Measurements from ENCODE around the gene TBC1D22A.

The TBC1D22A gene

DNA sequence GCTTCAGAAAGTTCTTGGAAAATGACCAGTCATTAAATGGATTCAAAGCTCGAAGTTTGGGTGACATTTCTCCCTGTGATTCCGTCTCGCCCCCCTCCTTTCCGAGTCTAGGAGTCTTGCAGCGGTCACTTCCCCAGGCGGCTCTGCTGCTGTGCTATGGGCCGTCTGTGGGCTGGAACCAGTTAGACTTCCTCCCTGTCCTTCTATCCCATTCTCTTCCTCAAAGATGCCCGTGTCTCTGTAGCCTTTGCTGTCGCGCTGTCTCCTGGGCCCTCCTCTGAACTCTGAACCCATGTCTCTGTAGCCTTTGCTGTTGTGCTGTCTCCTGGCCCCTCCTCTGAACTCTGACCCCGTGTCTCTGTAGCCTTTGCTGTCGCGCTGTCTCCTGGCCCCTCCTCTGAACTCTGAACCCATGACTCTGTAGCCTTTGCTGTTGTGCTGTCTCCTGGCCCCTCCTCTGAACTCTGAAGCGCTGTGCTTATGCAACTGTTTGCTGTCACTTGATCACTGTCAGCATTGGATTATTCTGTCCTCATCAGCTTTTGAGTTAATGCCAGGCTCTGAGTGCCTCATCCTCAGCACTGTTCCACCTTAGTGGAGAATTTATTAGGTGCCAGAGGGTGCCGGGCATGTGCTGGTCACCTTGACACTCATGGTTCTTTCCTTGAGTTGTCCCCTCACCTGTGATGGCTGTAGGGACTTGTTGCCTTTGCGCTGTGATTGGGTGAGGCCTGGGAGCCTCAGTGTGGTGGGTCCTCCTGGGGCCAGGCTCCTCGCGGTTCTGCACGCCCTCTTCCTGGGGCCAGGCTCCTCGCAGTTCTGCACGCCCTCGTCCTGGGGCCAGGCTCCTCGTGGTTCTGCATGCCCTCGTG, 173.3 kb downstream of the TBC1D22A start:
- 0 out of 2 replicates have a peak, but pooled peaks cover 3% of the 10 kb centered on the region for H3K36me3 ChIP-seq (ENCODE audit: insufficient read depth, low read length)
- H3K4me1 ChIP-seq (ENCODE audit: insufficient read depth, low read length) = peaks cover 13% of the 10 kb centered on the region; the same call in 1 of the 2 replicates
- H3K9me3 ChIP-seq (ENCODE audit: control insufficient read depth, insufficient read depth, low read length) = no peaks in the 10 kb centered on the region
- H3K9ac ChIP-seq (ENCODE audit: low read depth, low read length) = no peak overlapping the region

DNA sequence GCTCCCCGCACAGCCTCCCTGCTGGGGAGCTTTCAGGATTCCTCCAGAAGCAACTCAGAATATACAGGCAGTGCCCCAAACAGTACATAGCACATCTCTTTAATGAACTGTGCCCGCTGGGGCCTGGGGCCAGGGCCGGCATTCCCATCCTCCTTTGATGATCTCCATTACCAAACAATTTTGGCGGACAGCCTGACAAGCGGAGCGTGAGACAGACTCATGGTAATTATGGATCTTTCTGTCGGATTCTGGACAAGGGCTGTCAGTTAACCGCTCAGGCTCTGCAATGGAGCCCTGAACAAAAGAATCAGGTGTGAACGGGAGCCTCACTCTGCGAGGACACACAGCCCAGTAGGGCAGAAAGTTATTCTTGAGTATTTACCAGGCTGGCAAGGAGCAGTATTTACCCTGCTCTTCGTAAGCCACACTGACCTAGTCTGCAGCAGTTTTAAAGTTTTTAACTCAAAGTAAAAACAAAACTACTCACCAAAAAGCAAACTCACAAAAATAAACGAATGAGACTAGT, 174.0 kb downstream of the TBC1D22A start:
- no peak overlapping the region for H3K9ac ChIP-seq (ENCODE audit: low read depth, low read length)
- 0 out of 2 replicates have a peak, but pooled peaks cover 3% of the 10 kb centered on the region for H3K36me3 ChIP-seq (ENCODE audit: insufficient read depth, low read length)
- H3K9me3 ChIP-seq (ENCODE audit: control insufficient read depth, insufficient read depth, low read length) = no peaks in the 10 kb centered on the region
- H3K4me1 ChIP-seq (ENCODE audit: insufficient read depth, low read length) = peaks cover 13% of the 10 kb centered on the region; the same call in 1 of the 2 replicates

DNA sequence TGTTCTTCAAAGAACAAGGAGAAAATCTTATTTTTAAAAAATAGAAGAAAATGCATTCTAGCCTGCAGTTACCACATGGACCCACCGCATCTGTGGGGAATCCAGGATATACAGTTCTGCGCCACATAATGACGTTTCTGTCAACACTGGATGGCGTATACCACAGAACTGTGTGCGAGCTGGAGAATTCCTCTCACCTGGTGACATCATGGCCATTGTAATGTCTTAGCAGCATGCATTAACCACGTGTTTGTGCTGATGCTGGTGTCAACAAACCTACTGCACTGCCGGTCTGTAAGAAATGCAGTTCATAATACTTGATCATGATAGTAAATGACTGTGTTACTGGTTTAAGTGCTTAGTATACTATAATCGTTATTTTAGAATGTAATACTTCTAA, 174.7 kb downstream of the TBC1D22A start:
- Histone ChIP-seq H3K9ac (ENCODE audit: low read depth, low read length) (no peak overlapping the region), H3K9me3 (ENCODE audit: control insufficient read depth, insufficient read depth, low read length) (no peaks in the 10 kb centered on the region), H3K4me1 (ENCODE audit: insufficient read depth, low read length) (peaks cover 13% of the 10 kb centered on the region; the same call in 1 of the 2 replicates)

DNA sequence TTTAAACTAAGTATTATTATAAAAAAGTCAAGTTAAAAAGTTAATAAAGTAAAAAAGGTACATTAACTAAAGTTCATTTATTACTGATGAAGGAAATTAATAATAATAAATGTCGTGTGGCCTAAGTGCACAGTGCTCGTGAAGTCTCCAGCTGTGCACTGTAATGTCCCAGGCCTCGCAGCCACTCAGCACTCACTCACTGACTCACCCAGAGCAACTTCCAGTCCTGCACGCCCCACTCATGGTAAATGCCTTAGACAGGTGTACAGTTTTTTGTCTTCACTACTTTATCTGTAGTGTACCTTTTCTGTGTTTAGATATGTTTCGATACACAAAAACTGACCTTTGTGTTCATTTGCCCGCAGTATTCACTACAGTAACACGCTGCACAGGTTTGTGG, 175.5 kb downstream of the TBC1D22A start:
- 0 out of 2 replicates have a peak, but pooled peaks cover 3% of the 10 kb centered on the region for H3K36me3 ChIP-seq (ENCODE audit: insufficient read depth, low read length)
- H3K9ac ChIP-seq (ENCODE audit: low read depth, low read length) = no peak overlapping the region

More for the DNA sequence above, 174.7 kb downstream of the TBC1D22A start:
- H3K36me3 ChIP-seq (ENCODE audit: insufficient read depth, low read length) = 0 out of 2 replicates have a peak, but pooled peaks cover 3% of the 10 kb centered on the region

DNA sequence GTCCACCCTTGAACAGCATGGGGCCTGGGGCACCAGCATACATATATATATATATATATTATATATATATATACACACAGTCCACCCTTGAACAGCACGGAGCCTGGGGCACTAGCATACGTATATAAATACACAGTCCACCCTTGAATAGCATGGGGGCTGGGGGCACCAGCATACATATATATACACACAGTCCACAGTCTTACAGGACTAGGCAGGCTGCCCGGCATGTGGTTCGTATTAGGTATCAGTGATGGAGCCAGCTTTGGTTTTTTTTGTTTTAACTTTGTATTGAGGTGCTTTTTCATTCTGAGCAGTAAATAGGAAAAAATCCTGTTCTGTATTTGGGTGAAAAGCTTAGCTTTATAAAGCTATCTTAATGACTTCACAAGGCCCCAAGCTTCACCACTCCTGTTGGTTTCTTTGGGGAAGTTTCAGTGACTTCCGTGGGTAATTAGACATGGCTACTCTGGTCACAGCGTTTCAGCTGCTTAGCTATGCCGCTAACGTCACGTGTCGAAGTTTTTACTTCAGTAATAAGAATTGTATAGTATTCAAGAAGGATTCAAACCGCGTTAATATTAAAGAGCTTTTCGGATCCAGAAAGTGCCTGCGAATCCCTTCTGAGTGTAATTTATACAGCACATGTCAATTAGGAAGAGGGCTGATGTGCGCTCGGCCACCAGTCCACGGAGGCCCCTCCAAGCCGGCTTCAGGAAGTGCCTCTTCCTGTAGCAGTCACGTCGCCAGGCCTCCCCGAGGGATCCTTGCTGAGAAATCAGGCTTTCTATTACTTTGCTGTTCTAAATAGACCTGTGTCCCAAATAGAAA, 179.7 kb downstream of the TBC1D22A start:
- Histone ChIP-seq H3K9me3 (ENCODE audit: control insufficient read depth, insufficient read depth, low read length) (no peaks in the 10 kb centered on the region), H3K9ac (ENCODE audit: low read depth, low read length) (no peak overlapping the region), H3K36me3 (ENCODE audit: insufficient read depth, low read length) (peaks cover 3% of the 10 kb centered on the region; the same call in 1 of the 2 replicates), H3K4me1 (ENCODE audit: insufficient read depth, low read length) (no peaks in the 10 kb centered on the region)

More for the DNA sequence above, 175.5 kb downstream of the TBC1D22A start:
- peaks cover 13% of the 10 kb centered on the region; the same call in 1 of the 2 replicates for H3K4me1 ChIP-seq (ENCODE audit: insufficient read depth, low read length)
- no peaks in the 10 kb centered on the region for H3K9me3 ChIP-seq (ENCODE audit: control insufficient read depth, insufficient read depth, low read length)

DNA sequence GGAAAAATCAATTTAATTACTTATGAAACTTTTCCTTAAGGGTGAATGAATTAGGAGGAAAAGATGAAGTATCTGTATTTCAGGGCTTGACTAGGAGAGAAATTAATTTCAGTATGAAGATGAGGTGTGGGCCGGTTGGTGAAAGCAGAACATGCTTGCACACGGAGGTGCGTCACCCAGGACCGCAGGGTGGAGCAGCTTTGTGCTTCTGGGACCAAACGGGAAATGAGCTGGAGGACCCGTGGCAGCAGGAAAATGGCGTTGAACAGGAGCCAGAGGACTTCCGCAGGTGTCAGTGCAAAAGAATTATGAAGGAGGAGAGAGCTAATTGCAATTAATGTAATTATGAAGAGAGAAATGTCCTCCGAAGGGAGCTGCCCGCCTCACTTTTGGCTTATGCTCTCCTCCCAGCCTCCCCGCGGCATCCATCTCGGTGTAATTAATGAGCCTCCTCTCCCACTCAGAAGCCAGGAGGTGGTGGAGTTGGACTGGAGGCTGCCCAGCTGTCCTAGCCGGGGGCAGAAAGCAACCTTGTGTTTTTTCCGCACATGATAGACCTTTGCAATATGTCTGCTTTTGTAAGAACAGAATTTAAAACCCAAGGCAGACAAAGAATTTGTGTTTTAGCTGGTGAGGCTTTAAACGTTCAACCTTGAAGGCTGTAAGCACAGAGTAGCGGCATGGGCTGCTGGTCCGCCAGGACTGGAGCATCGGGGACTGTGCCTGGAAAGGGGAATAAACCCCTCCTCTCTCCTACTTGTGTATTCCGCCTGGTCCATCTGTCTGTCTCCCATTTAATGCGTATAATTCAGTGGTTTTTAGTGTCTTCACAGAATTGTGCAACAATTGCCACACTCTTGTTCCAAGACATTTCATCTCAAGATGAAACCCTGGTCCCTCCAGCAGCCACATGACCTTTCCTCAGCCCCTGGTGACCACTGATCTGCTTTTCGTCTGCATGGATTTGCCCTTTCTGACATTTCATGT, 180.6 kb downstream of the TBC1D22A start:
- Histone ChIP-seq H3K9ac (ENCODE audit: low read depth, low read length) (no peak overlapping the region), H3K36me3 (ENCODE audit: insufficient read depth, low read length) (peaks cover 3% of the 10 kb centered on the region; the same call in 1 of the 2 replicates), H3K9me3 (ENCODE audit: control insufficient read depth, insufficient read depth, low read length) (no peaks in the 10 kb centered on the region), H3K4me1 (ENCODE audit: insufficient read depth, low read length) (no peaks in the 10 kb centered on the region)

DNA sequence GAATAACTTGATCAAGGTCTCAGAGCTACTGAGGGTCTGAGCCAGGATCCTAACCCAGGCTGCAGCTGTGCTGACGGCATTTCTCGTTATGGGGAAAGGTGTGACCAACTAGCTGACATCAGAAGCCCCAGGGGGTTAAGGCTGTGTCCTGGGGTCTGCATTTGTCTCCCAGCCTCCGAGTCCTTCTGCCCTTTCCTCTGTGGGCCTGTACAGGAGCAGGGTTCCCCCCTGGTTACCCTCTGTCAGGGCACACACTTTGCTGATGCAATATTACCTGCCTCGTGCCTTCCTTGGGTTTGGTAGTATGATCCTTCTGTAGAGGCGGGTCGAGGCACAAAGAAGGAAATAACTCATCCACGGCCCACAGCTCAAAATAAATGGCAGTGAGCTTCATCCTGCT, 183.0 kb downstream of the TBC1D22A start:
- Histone ChIP-seq H3K4me1 (ENCODE audit: insufficient read depth, low read length) (no peaks in the 10 kb centered on the region), H3K9me3 (ENCODE audit: control insufficient read depth, insufficient read depth, low read length) (no peaks in the 10 kb centered on the region), H3K9ac (ENCODE audit: low read depth, low read length) (no peak overlapping the region), H3K36me3 (ENCODE audit: insufficient read depth, low read length) (peaks cover 3% of the 10 kb centered on the region)

DNA sequence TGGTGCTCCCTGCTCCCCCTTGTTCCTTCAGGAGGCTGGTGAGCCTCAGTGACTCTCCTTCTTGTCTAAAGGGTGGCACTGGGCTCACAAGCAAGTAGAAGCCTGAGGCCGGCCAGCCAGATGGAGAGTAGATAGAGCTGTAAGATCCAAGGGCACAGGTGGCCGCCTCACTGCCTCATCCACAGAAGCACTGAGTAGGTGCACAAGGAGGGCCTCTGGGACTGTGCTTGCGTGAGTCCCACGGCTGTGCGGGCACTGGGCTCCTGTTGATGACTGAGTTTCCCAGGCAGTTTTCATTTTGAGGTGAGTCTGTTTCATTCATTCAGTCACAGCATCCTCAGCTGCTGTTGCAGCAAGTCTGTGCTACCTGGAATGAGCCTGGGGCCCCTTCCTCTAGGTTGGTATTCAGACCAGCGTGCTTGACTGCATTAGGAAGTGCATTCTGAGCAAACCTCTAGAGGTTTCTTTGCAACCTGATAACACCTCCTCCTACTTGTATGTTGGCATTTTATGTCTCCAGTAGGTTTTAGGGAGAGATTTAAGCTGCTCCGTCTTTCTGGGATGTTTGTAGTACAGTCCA, 184.0 kb downstream of the TBC1D22A start:
- Histone ChIP-seq H3K36me3 (ENCODE audit: insufficient read depth, low read length) (peaks cover 4% of the 10 kb centered on the region), H3K9me3 (ENCODE audit: control insufficient read depth, insufficient read depth, low read length) (no peaks in the 10 kb centered on the region), H3K4me1 (ENCODE audit: insufficient read depth, low read length) (no peaks in the 10 kb centered on the region), H3K9ac (ENCODE audit: low read depth, low read length) (no peak overlapping the region)

DNA sequence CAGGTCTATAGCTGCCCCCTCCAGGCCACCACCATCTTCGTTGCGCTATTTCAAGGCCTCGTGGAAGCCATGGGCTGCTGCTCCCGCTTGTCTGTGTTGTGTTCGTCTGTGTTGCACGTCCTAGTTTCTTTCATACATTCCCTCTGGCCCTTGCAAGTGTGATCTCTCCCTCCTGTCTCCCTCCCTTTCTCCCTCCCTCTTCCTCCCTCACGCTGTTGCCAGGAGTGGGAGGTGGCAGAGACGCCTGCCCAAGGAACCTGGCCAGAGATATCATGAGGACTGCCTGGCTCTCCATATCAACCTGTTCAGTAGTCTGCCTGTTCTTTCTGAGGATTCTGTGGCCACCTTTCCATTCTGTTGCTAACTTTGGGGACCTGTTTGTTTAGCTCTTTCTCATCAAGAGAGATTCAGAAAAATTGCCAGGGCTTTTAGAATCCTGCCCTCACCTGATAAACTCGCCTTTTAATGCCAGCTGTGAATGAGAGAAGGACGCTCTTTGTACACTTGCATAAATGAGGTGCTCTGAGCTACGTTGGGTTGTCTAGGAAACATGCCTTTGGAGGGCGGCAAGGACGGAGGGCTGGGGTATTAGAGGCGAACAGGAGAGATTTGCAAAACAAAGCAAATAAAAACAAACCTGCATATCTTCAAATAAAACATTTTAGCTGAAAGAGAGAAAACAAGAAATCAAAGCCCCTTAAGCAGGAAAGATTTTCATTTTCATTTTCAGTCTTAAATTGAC, 185.2 kb downstream of the TBC1D22A start:
- Histone ChIP-seq H3K9me3 (ENCODE audit: control insufficient read depth, insufficient read depth, low read length) (no peaks in the 10 kb centered on the region), H3K4me1 (ENCODE audit: insufficient read depth, low read length) (no peaks in the 10 kb centered on the region), H3K9ac (ENCODE audit: low read depth, low read length) (no peak overlapping the region), H3K36me3 (ENCODE audit: insufficient read depth, low read length) (peaks cover 4% of the 10 kb centered on the region)

DNA sequence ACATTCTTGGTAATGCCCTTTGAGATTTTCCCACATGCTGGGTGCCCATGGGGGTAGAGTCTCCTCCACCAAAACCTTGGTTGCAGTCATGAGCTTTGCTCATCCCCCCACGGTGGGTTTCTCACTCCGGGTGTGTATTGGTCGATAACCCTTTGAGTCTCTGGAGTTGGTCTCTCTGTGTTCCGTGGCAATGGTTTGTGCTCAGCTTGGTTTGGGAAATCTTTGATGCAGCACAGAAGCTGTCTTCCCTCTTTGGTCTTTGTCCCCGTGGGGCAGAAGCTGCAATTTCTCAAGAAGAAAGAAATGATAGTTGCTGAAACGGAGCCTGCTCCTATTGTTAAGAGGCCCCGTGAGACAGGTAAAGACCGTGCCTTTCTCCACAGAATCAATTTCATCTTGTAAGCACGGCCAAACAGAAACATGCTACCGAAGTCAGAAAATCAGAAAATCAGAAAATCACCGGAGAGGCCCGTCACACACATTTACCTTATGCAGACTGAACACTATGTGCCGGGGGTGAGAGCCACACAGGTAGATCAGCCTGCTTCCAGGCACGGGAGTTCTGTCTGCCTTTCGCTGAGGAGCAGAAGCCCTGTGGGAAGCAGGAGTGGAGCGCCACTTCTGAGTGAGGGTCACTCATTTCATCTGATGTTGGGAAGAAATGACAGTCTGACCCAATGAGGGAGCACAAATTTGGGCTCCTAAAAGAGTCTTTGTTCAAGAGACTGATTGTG, 186.1 kb downstream of the TBC1D22A start:
- Histone ChIP-seq H3K9ac (ENCODE audit: low read depth, low read length) (no peak overlapping the region), H3K36me3 (ENCODE audit: insufficient read depth, low read length) (peaks cover 4% of the 10 kb centered on the region), H3K9me3 (ENCODE audit: control insufficient read depth, insufficient read depth, low read length) (no peaks in the 10 kb centered on the region), H3K4me1 (ENCODE audit: insufficient read depth, low read length) (no peaks in the 10 kb centered on the region)

DNA sequence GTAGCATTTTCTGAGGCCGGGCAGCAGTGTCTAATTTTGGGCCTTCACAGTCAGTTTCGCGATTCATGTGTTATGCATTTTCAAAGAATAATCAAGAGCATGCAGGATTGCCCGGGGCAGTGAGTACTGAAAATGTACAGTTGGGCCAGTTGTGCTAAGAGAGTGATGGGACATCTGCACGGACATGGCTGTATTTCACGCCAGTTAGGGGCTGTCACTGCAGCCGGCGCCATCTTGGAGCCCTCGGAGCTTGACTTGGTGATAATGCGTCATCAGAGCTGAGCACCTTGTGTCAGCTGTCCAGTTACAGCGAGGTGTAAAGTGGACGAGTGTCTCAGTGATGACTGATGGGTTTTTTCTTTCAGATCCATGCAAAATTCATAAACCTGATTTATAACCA, 188.9 kb downstream of the TBC1D22A start:
- no peak overlapping the region for H3K9ac ChIP-seq (ENCODE audit: low read depth, low read length)
- H3K36me3 ChIP-seq (ENCODE audit: insufficient read depth, low read length) = peaks cover 4% of the 10 kb centered on the region
- H3K4me1 ChIP-seq (ENCODE audit: insufficient read depth, low read length) = no peaks in the 10 kb centered on the region
- no peaks in the 10 kb centered on the region for H3K9me3 ChIP-seq (ENCODE audit: control insufficient read depth, insufficient read depth, low read length)

DNA sequence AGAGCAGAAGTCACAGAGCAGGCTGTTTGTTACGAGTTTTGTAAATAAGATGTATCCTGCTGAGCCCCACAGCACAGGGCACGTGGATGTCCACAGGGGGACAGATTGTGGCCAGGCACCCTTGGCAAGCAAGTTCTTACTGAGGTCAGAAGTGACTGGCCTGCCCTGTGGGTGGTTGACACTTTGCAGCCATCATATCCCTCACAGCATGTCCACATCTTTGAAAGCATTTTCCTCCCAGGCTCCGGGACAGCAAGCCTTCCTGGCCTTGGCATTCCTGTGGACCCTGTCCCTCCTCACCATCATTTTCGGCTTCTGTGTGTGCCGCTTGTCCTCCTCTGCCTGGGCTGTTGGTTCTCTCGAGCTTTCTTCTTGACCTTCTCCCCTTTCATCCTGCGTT, 189.5 kb downstream of the TBC1D22A start:
- Histone ChIP-seq H3K36me3 (ENCODE audit: insufficient read depth, low read length) (peaks cover 4% of the 10 kb centered on the region; the same call in 1 of the 2 replicates), H3K9ac (ENCODE audit: low read depth, low read length) (no peak overlapping the region)

More for the DNA sequence above, 189.5 kb downstream of the TBC1D22A start:
- no peaks in the 10 kb centered on the region for H3K9me3 ChIP-seq (ENCODE audit: control insufficient read depth, insufficient read depth, low read length)
- no peaks in the 10 kb centered on the region for H3K4me1 ChIP-seq (ENCODE audit: insufficient read depth, low read length)

Measured in ES-I3 (cell line).